Measurements from ENCODE around the gene CLSTN2. TPM values are rescaled to one million over a fixed set of nuclear protein-coding genes. Genes with fewer than 3 reads are reported as not detected.
A peak's percentile ranks its signal among the peaks of the same experiment; 100 is the strongest.

Gene CLSTN2
- total and polyA plus RNA-seq, 2 of the 8 experiments (the other 6 are each of a cell fraction or from before 2014, with no cell fraction given) = 0.39 to 0.52 TPM

DNA sequence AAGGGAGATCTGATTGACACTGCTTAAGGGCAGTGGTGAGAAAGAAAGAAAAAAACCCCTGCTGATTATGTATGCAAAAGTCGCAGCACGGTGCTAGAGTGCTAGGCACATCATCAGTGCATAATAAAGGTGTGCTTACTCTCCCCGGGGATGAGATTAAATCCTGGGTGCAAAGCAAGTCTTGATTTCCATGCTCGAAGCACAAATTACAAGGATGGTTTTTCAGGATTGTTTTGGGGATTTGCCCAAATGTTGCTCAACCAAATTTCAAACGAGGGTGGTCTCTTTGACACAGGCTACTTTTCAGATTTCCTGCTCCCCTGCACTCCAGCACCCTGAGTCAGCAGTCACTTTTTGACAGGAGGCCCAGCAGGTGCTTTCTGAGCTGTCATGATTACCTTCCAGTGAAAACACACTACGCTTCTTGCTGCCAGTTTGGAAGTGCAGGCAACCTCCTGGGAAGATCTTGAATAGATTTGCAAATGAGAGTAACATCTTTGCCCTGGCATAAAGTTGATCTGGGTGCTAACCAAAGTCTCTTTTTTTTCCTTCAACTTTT lies 575.4 kb downstream of the CLSTN2 start:
- H3K4ac ChIP-seq (replicated peaks; ENCODE audit: insufficient read length, low read depth, low read length) = no peak overlapping the region
- H3K79me2 ChIP-seq (ENCODE audit: control insufficient read depth in 1 of 2, insufficient read depth in 2 of 2, low read length in 2 of 2) = no peaks in the 10 kb centered on the region
- H3K79me1 ChIP-seq (ENCODE audit: low read depth, low read length) = no peaks in the 10 kb centered on the region
- ChIA-PET POLR2A (ENCODE audit: partially characterized antibody) (no interaction called here), CTCF (ENCODE audit: partially characterized antibody) (interaction anchor here (1.5 kb wide), 1 partner anchor 382 kb away, joined by 3 read pairs; no protein-coding TSS in a partner anchor)
- no peaks in the 10 kb centered on the region for H3K27me3 ChIP-seq (replicated peaks in 1 of 4; ENCODE audit: control insufficient read depth in 3 of 4, extremely low read depth in 1 of 4, insufficient read depth in 3 of 4, low read length in 3 of 4)
- no peaks in the 10 kb centered on the region for H3K23me2 ChIP-seq (ENCODE audit: low read depth, low read length)
- 13% methylated on average over 6 of the region's 6 CpGs; no CpG with 5 or more reads in 1 of the 2 experiments for WGBS, 2 experiments (ENCODE audit: extremely low coverage in 1 of 2, insufficient coverage in 1 of 2, insufficient read length in 1 of 2, insufficient replicate concordance in 2 of 2, low coverage in 1 of 2, low lambda C conversion rate in 2 of 2, missing lambda C conversion rate in 1 of 2)
- no peak overlapping the region; the same call in 1 of the 2 replicates for H3K18ac ChIP-seq (ENCODE audit: extremely low read depth, low read length)
- H3K9me3 ChIP-seq (ENCODE audit: insufficient read depth in 2 of 2, low read depth in 1 of 2, low read length in 1 of 2) = no peaks in the 10 kb centered on the region
- H4K20me1 ChIP-seq (replicated peaks in 1 of 2; ENCODE audit: control insufficient read depth in 1 of 2, insufficient read depth in 2 of 2, low read length in 2 of 2) = no peaks in the 10 kb centered on the region
- H3K27ac ChIP-seq (ENCODE audit: low read depth, low read length) = no peak overlapping the region
- no peak overlapping the region for H2AFZ ChIP-seq (ENCODE audit: low read length)
- H3K36me3 ChIP-seq (ENCODE audit: control insufficient read depth in 2 of 4, insufficient read depth in 4 of 4, low read length in 3 of 4) = no peaks in the 10 kb centered on the region
- no peak overlapping the region for H4K91ac ChIP-seq (replicated peaks; ENCODE audit: insufficient read length, low read length)
- H2BK12ac ChIP-seq (ENCODE audit: low read depth, low read length) = no peak overlapping the region
- no peak for DNase-seq (ENCODE audit: low read depth in 1 of 2, low spot score in 2 of 2)
- no peak overlapping the region for H2BK120ac ChIP-seq (replicated peaks; ENCODE audit: low read depth, low read length)
- H4K5ac ChIP-seq (ENCODE audit: insufficient read length, low read depth, low read length) = no peak overlapping the region
- no peak overlapping the region for H4K8ac ChIP-seq (ENCODE audit: extremely low read depth, insufficient read depth, low read length)
- H2BK15ac ChIP-seq (ENCODE audit: low read length) = no peak overlapping the region
- H3K14ac ChIP-seq (ENCODE audit: insufficient read length) = no peak overlapping the region
- FAIRE-seq = no peak
- no peak overlapping the region for H2AK5ac ChIP-seq (ENCODE audit: low read depth, low read length)
- H2BK20ac ChIP-seq (ENCODE audit: low read length) = no peak overlapping the region
- peak overlapping the region in 1 of 4 experiments; percentile 43; a peak in 2 of 8 replicates for H3K4me3 ChIP-seq (ENCODE audit: extremely low read depth in 1 of 4, insufficient read depth in 2 of 4, low read depth in 3 of 4, low read length in 4 of 4)
- H3K4me1 ChIP-seq (replicated peaks in 1 of 4; ENCODE audit: control insufficient read depth in 3 of 4, insufficient read depth in 4 of 4, low read length in 3 of 4) = peaks cover 6 to 29% (median 18%) of the 10 kb centered on the region in 4 experiments; a peak in 6 of 7 replicates
- TF ChIP-seq SAP30 (IDR thresholded peaks at IDR 0.05; ENCODE audit: insufficient read depth, insufficient replicate concordance, low read length) (peak; percentile 75), BRCA1 (IDR thresholded peaks at IDR 0.05; ENCODE audit: low read depth, low read length) (no peak), MAFK (IDR thresholded peaks at IDR 0.05; ENCODE audit: low read depth, low read length) (peak; percentile 8; the same call in 1 of the 2 replicates), SIX5 (IDR thresholded peaks at IDR 0.05; ENCODE audit: low read depth, low read length) (no peak), KDM1A (IDR thresholded peaks at IDR 0.05; ENCODE audit: borderline replicate concordance, low read length) (no peak), JUND (IDR thresholded peaks at IDR 0.05; ENCODE audit: low read length) (no peak), SP1 (IDR thresholded peaks at IDR 0.05; ENCODE audit: low read depth, low read length) (0 out of 2 replicates have a peak, but pooled peaks have one; percentile 2), SIN3A (conservative IDR thresholded peaks at IDR 0.05 in 1 of 2, IDR thresholded peaks at IDR 0.05 in 1 of 2; ENCODE audit: low read depth in 1 of 2, low read length in 2 of 2) (peak; percentile 85 to 95; a peak in 3 of 4 replicates), RFX5 (IDR thresholded peaks at IDR 0.05; ENCODE audit: borderline replicate concordance, low read depth, low read length) (no peak), BACH1 (IDR thresholded peaks at IDR 0.05; ENCODE audit: low read length) (peak; percentile 75)
- TF ChIP-seq, protein P1, sequence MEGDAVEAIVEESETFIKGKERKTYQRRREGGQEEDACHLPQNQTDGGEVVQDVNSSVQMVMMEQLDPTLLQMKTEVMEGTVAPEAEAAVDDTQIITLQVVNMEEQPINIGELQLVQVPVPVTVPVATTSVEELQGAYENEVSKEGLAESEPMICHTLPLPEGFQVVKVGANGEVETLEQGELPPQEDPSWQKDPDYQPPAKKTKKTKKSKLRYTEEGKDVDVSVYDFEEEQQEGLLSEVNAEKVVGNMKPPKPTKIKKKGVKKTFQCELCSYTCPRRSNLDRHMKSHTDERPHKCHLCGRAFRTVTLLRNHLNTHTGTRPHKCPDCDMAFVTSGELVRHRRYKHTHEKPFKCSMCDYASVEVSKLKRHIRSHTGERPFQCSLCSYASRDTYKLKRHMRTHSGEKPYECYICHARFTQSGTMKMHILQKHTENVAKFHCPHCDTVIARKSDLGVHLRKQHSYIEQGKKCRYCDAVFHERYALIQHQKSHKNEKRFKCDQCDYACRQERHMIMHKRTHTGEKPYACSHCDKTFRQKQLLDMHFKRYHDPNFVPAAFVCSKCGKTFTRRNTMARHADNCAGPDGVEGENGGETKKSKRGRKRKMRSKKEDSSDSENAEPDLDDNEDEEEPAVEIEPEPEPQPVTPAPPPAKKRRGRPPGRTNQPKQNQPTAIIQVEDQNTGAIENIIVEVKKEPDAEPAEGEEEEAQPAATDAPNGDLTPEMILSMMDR (IDR thresholded peaks at IDR 0.05; ENCODE audit: control extremely low read depth in 1 of 3, insufficient read depth in 1 of 3, low read depth in 1 of 3, low read length in 3 of 3) = no peak
- no peak overlapping the region for H3K56ac ChIP-seq (replicated peaks; ENCODE audit: insufficient read length, low read depth, low read length)
- no peak overlapping the region for H3K9ac ChIP-seq (replicated peaks in 1 of 4; ENCODE audit: extremely low read depth in 1 of 4, low read depth in 3 of 4, low read length in 3 of 4)
- H3K4me2 ChIP-seq (ENCODE audit: insufficient read depth in 1 of 2, low read depth in 2 of 2, low read length in 2 of 2) = peak overlapping the region; percentile 57
- H2BK5ac ChIP-seq (ENCODE audit: low read depth, low read length) = no peak overlapping the region
- no peak overlapping the region for H3K23ac ChIP-seq (ENCODE audit: insufficient read length)

Data from H1 (cell line).